Mesenchymal stem cell (in vitro differentiated cells and primary cell): ENCODE data around the gene AKR1E2.

Experiments
- DNase-seq: peaks from one replicate; pipeline ENCODE4 v3.0.0-alpha.2; 2013
- H2AFZ ChIP-seq: one replicate; pipeline ENCODE4 v1.6.1; 2013; ENCODE audit warnings: low read depth, mild to moderate bottlenecking, control low read depth, inconsistent platforms, low read length, moderate library complexity
- H2AK5ac ChIP-seq: 2 replicates; pipeline ENCODE4 v1.6.1; 2013; ENCODE audit warnings: low read length, moderate library complexity, mild to moderate bottlenecking, inconsistent platforms; ENCODE audit not compliant: severe bottlenecking
- H2BK120ac ChIP-seq: one replicate; pipeline ENCODE4 v1.6.1; 2013; ENCODE audit warnings: low read depth, mild to moderate bottlenecking, inconsistent platforms, low read length, moderate library complexity
- H2BK12ac ChIP-seq, 2 experiments: one replicate each; pipeline ENCODE4 v1.6.1; 2013; ENCODE audit warnings: inconsistent platforms in 2 of 2, low read length in 2 of 2, mild to moderate bottlenecking in 2 of 2, moderate library complexity in 2 of 2, control low read depth in 1 of 2
- H2BK15ac ChIP-seq: one replicate; pipeline ENCODE4 v1.6.1; 2013; ENCODE audit warnings: mild to moderate bottlenecking, low read depth, inconsistent platforms; ENCODE audit not compliant: poor library complexity, severe bottlenecking
- H2BK5ac ChIP-seq: 2 replicates; pipeline ENCODE4 v1.6.1; 2013; ENCODE audit warnings: low read depth, mild to moderate bottlenecking, low read length, control low read depth, inconsistent platforms; ENCODE audit not compliant: poor library complexity, severe bottlenecking
- H3K14ac ChIP-seq, 2 experiments: one replicate each; pipeline ENCODE4 v1.6.1; 2013; ENCODE audit warnings: inconsistent platforms in 2 of 2, low read length in 2 of 2, control low read depth in 1 of 2, mild to moderate bottlenecking in 1 of 2, moderate library complexity in 1 of 2
- H3K18ac ChIP-seq, 2 experiments: one replicate each; pipeline ENCODE4 v1.6.1; 2013; ENCODE audit warnings: inconsistent platforms in 2 of 2, low read length in 2 of 2, control low read depth in 1 of 2, low read depth in 1 of 2, mild to moderate bottlenecking in 1 of 2
- H3K23ac ChIP-seq, 2 experiments: one replicate each; pipeline ENCODE4 v1.6.1; 2013; ENCODE audit warnings: inconsistent platforms in 2 of 2, low read length in 2 of 2, mild to moderate bottlenecking in 2 of 2, moderate library complexity in 2 of 2, control low read depth in 1 of 2
- H3K27ac ChIP-seq: 2 replicates; pipeline ENCODE4 v1.5.1; 2013; ENCODE audit warnings: mild to moderate bottlenecking, moderate library complexity, low read length, control low read depth, inconsistent platforms; ENCODE audit not compliant: poor library complexity, severe bottlenecking
- H3K27me3 ChIP-seq, 2 experiments: 2 replicates each; pipeline versions ENCODE4 v1.6.1 to v1.7.0; 2013; ENCODE audit warnings: low read length in 2 of 2, mild to moderate bottlenecking in 2 of 2, moderate library complexity in 2 of 2, control low read depth in 1 of 2, inconsistent platforms in 1 of 2; ENCODE audit not compliant: control insufficient read depth in 1 of 2, insufficient read depth in 1 of 2
- H3K36me3 ChIP-seq, 2 experiments: 2 replicates each; pipeline versions ENCODE4 v1.6.1 to v1.7.0; 2013; ENCODE audit warnings: low read length in 2 of 2, control low read depth in 1 of 2, inconsistent platforms in 1 of 2, low read depth in 1 of 2, mild to moderate bottlenecking in 1 of 2; ENCODE audit not compliant: insufficient read depth in 2 of 2, control insufficient read depth in 1 of 2
- H3K4ac ChIP-seq, 2 experiments: one replicate each; pipeline ENCODE4 v1.6.1; 2013; ENCODE audit warnings: inconsistent platforms in 2 of 2, low read length in 2 of 2, mild to moderate bottlenecking in 2 of 2, moderate library complexity in 2 of 2, control low read depth in 1 of 2, low read depth in 1 of 2
- H3K4me1 ChIP-seq: 2 replicates; pipeline ENCODE4 v1.6.1; 2013; ENCODE audit warnings: low read depth, low read length, control low read depth; ENCODE audit not compliant: control insufficient read depth, insufficient read depth
- H3K4me2 ChIP-seq: 2 replicates; pipeline ENCODE4 v1.6.1; 2013; ENCODE audit warnings: low read length, mild to moderate bottlenecking, inconsistent platforms; ENCODE audit not compliant: poor library complexity, severe bottlenecking
- H3K4me3 ChIP-seq, 2 experiments: 2 replicates each; pipeline versions ENCODE4 v1.5.1 to v1.7.0; 2013; ENCODE audit warnings: low read length in 2 of 2, mild to moderate bottlenecking in 2 of 2, control low read depth in 1 of 2, low read depth in 1 of 2; ENCODE audit not compliant: insufficient read depth in 1 of 2
- H3K79me1 ChIP-seq: replicated peaks from 2 replicates; pipeline ENCODE4 v1.6.1; 2013; ENCODE audit warnings: mild to moderate bottlenecking, control low read depth, low read length, inconsistent platforms; ENCODE audit not compliant: poor library complexity, severe bottlenecking
- H3K9ac ChIP-seq: 2 replicates; pipeline ENCODE4 v1.7.0; 2013; ENCODE audit warnings: mild to moderate bottlenecking, low read length, moderate library complexity
- H3K9me3 ChIP-seq: 2 replicates; pipeline ENCODE4 v1.7.0; 2013; ENCODE audit warnings: mild to moderate bottlenecking, low read length; ENCODE audit not compliant: control insufficient read depth
- H4K8ac ChIP-seq: one replicate; pipeline ENCODE4 v1.6.1; 2013; ENCODE audit warnings: inconsistent platforms, mild to moderate bottlenecking, low read length, moderate library complexity
- H4K91ac ChIP-seq: one replicate; pipeline ENCODE4 v1.6.1; 2013; ENCODE audit warnings: mild to moderate bottlenecking, low read length, inconsistent platforms
- WGBS: methylation state at CpG from one replicate; pipeline ENCODE4 v1.1.7; 2013; ENCODE audit warnings: mixed read lengths; 5-methylcytosine and 5-hydroxymethylcytosine counted together

Gene AKR1E2

GRCh38 chr10:4894335-4894734 lies 68.3 kb downstream of the AKR1E2 start:
- Histone ChIP-seq H3K9me3 (no peaks in the 10 kb centered on the region), H3K18ac (no peak overlapping the region), H3K4me3 (no peak overlapping the region), H3K79me1 (no peaks in the 10 kb centered on the region), H2BK120ac (no peak overlapping the region), H2AK5ac (no peak overlapping the region), H3K4ac (no peak overlapping the region), H2BK15ac (no peak overlapping the region), H3K27me3 (no peaks in the 10 kb centered on the region), H4K8ac (no peak overlapping the region), H3K9ac (no peak overlapping the region), H3K4me1 (no peaks in the 10 kb centered on the region), H3K4me2 (no peak overlapping the region), H2BK12ac (no peak overlapping the region), H3K27ac (no peak overlapping the region), H2BK5ac (no peak overlapping the region), H2AFZ (no peak overlapping the region), H3K36me3 (no peaks in the 10 kb centered on the region), H4K91ac (no peak overlapping the region), H3K14ac (no peak overlapping the region), H3K23ac (no peak overlapping the region)
- DNase-seq: no peak
- whole genome bisulfite sequencing: 87% methylated on average over 2 of the region's 2 CpGs
